Large intestine (tissue), 3 donors: ENCODE results near the gene CROCC. TPM values are rescaled to one million over a fixed set of nuclear protein-coding genes. Genes with fewer than 3 reads are reported as not detected.
A peak's percentile ranks its signal among the peaks of the same experiment; 100 is the strongest.

Experiments used
- DNase-seq, 2 donors: peaks; one replicate each; pipeline versions ENCODE4 v3.0.0 to v3.0.0-alpha.2; 2013
- H3K27ac ChIP-seq: one replicate; pipeline ENCODE4 v1.5.1; 2013; ENCODE audit warnings: low read length
- H3K27me3 ChIP-seq: 2 replicates; pipeline ENCODE4 v1.6.1; 2013; ENCODE audit warnings: low read length; ENCODE audit not compliant: control insufficient read depth, insufficient read depth
- H3K36me3 ChIP-seq: 2 replicates; pipeline ENCODE4 v1.6.1; 2013; ENCODE audit warnings: low read length; ENCODE audit not compliant: control insufficient read depth, insufficient read depth
- H3K4me1 ChIP-seq: one replicate; pipeline ENCODE4 v1.6.1; 2013; ENCODE audit warnings: low read length; ENCODE audit not compliant: control insufficient read depth, insufficient read depth
- H3K4me3 ChIP-seq: one replicate; pipeline ENCODE4 v1.5.1; 2013; ENCODE audit warnings: low read length
- H3K9me3 ChIP-seq: one replicate; pipeline ENCODE4 v1.6.1; 2013; ENCODE audit warnings: mild to moderate bottlenecking, low read depth, low read length, moderate library complexity; ENCODE audit not compliant: control insufficient read depth
- WGBS: methylation state at CpG from one replicate; pipeline ENCODE4 v1.1.5; 2013; ENCODE audit warnings: low lambda C conversion rate; ENCODE audit not compliant: insufficient coverage; 5-methylcytosine and 5-hydroxymethylcytosine counted together
- polyA plus RNA-seq: library from polyadenylated mRNA; unstranded; fragments of 120-200 nt; gene quantifications from one replicate; pipeline ENCODE4 v1.2.1, GENCODE V29; 2013

The CROCC gene
- polyA plus RNA-seq, 1 donor: 24.8 TPM

DNA sequence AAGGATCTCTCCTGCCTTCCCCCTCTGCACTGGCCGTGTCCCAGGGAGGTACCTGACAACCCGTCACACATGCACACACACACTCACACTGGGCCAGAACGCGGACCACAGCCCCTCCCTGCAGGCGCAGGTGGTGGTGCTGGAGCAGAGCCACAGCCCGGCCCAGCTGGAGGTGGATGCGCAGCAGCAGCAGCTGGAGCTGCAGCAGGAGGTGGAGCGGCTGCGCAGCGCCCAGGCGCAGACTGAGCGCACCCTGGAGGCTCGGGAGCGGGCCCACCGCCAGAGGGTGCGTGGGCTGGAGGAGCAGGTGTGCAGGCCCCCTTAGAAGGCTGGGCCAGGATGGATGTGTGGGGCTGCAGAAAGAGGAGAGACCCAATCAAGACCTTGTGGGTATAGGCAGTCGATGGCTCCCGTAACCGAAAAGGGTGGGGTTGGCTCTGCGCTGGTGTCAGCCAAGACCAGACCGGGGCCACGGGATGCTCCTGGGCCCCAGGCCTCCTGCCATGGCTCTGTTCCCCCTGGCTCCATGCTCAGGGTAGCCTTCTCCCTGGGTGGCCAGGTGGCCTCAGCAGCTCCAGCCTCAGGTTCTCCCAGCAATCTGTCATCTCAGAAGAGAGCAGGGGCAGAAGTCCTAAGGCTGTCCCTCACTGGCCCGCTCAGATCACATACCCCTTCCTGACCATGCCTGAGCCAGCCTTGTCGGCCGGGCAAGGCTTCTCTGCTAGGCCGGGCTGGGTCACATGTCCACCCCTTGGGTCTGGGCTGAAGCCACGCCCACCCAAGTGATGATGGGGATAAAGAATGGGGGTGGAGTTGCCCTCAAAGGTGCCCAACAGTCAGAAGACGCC, 49.8 kb downstream of the CROCC start:
- Histone ChIP-seq H3K9me3 (no peaks in the 10 kb centered on the region), H3K4me3 (no peak overlapping the region), H3K27me3 (no peaks in the 10 kb centered on the region), H3K36me3 (peaks cover 35% of the 10 kb centered on the region), H3K4me1 (peaks cover 6% of the 10 kb centered on the region), H3K27ac (no peak overlapping the region)
- peak in 1 of 2 donors; percentile 26 for DNase-seq
- no CpG with 5 or more reads among the region's 28 CpGs for WGBS

DNA sequence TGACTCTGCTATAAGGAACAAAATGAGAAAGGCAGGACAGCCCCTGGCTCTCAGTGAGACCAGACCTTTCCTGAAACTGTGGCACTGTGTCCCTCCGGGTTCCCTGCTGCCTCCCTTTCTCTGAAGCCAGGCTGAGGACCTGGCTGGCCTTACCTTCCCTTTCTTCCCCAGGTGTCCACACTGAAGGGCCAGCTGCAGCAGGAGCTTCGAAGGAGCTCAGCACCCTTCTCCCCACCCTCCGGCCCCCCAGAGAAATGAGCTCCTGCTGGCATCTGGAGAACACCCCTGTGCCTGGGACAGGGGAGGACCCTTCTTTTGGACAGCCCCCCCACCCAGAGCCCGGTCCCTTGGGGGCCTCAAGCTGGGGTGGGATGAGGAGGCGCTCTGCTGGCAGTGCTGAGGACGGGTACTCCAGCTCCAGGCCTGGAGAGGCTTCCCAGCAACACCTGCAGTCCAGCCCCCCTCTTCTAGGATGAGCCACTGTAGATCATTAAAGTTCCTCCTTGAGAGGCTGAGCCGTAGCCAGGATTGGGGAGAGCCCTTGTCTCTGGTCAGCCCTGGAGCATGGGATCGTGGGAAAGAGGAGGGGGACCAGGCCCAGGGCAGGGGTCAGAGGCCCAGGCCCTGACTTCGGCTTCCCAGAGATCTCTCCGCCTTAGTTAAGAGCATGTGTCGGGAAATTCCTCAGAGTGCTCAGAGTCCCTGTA, 50.6 kb downstream of the CROCC start:
- Histone ChIP-seq H3K36me3 (peaks cover 43% of the 10 kb centered on the region), H3K27ac (no peak overlapping the region), H3K27me3 (no peaks in the 10 kb centered on the region), H3K9me3 (no peaks in the 10 kb centered on the region), H3K4me3 (no peak overlapping the region), H3K4me1 (peaks cover 12% of the 10 kb centered on the region)
- 60% methylated on average over 1 of the region's 11 CpGs for WGBS
- DNase-seq: no peak

DNA sequence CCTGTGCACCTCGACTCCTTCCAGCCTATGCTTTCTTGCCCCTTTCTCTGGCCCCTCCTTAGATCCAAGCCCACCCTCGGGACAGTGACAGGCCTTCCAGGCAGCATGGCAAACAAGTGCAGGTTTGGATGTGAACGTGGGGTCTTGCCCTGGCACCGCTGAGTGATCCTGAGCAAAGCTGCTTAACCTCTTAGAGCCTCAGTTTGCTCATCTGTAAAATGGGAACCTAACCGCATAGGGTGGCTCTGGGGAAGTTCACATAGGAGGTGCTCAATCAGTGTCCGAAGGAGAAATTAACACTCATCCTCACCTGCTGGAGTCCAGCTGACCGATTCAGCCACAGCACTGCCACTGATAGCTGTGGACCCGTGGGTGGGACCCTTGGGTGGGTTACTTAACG, 51.5 kb downstream of the CROCC start:
- Histone ChIP-seq H3K4me1 (peaks cover 15% of the 10 kb centered on the region), H3K27ac (no peak overlapping the region), H3K27me3 (no peaks in the 10 kb centered on the region), H3K9me3 (no peaks in the 10 kb centered on the region), H3K36me3 (peaks cover 43% of the 10 kb centered on the region), H3K4me3 (no peak overlapping the region)
- DNase-seq: no peak
- no CpG with 5 or more reads among the region's 9 CpGs for WGBS

DNA sequence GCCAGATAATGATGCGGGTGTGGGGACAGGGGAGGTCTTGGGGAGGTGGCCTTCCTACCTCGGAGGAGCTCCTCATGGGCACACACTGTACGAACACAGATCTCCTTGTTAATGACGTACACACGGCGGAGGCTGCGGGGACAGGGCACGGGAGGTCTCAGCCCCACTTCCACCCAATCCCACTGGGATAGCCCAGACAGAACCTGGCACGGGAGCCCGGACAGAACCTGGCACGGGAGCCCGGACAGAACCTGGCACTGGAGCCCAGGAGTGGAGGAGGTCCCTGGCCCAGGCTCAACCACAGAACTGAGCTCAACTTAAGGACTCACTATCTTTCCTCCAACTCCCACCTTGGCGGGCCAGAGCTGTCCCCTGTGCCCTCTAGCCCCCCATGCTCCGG, 53.5 kb downstream of the CROCC start:
- no peak for DNase-seq
- no peak overlapping the region for H3K4me3 ChIP-seq
- no peaks in the 10 kb centered on the region for H3K9me3 ChIP-seq
- WGBS: no CpG with 5 or more reads among the region's 14 CpGs
- peaks cover 38% of the 10 kb centered on the region for H3K36me3 ChIP-seq
- H3K27ac ChIP-seq: no peak overlapping the region
- peaks cover 31% of the 10 kb centered on the region for H3K4me1 ChIP-seq
- no peaks in the 10 kb centered on the region for H3K27me3 ChIP-seq

DNA sequence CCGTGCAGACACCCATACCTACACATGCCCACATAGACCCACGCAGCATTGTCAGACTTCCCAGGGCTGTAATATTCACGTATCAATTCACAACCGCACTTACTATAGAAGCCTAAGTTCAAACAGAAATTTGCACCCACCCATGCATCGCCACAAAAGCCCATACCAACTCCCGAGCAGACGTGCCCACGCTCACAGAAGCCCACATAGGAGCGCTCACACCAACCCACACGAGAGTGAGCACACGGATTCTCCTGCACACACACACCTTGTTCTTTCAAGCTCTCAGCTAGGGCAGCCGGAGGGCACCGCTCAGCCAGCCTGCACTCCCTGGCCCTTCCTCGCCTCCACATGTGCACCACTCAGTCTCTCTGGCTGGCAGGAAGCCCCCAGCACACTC, 54.1 kb downstream of the CROCC start:
- H3K4me1 ChIP-seq: peaks cover 34% of the 10 kb centered on the region
- no peaks in the 10 kb centered on the region for H3K9me3 ChIP-seq
- no CpG with 5 or more reads among the region's 14 CpGs for WGBS
- peaks cover 35% of the 10 kb centered on the region for H3K36me3 ChIP-seq
- H3K4me3 ChIP-seq: no peak overlapping the region
- H3K27me3 ChIP-seq: no peaks in the 10 kb centered on the region
- no peak overlapping the region for H3K27ac ChIP-seq
- no peak for DNase-seq

DNA sequence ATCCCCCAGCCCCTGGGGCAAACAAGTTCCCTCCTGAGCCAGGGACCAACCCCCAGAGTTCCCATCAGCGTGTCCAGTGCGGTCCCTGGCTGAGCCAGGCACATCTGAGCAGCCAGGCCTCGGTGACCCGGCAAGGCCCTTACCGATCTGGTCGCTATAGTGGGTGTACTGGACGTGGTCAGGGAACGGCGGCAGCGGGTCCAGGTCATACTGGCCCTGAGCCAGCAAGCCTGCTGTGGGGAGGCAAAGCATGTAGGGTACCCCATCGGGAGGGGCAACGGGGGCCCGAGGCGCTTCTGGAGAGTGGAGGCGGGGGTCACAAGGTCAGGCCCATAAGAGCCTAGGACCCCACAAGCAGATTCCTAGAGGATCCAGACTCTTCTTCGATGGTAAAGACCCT, 55.2 kb downstream of the CROCC start:
- no CpG with 5 or more reads among the region's 16 CpGs for WGBS
- Histone ChIP-seq H3K4me3 (no peak overlapping the region), H3K4me1 (peaks cover 35% of the 10 kb centered on the region), H3K27ac (no peak overlapping the region), H3K9me3 (no peaks in the 10 kb centered on the region), H3K27me3 (no peaks in the 10 kb centered on the region), H3K36me3 (peaks cover 35% of the 10 kb centered on the region)
- DNase-seq: no peak

DNA sequence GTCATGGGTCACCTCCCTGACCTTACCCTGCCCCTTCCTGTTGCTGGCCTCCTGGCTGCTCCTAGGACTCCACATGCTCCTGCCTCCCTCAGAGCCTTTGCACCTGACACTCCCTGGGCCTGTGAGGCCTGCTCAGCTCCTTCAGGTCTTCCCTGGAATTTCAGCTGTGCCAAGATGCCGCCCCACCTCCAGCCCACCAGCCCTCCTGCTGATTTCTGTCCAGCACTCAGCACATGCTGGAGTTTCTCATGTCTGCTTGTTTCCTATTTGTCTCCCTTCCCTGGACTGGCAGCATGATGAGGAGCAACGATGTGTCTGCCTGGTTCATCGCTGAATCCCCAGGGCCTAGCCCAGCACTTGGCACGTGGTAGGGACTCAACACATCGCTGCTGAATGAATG, 55.6 kb downstream of the CROCC start:
- WGBS: no CpG with 5 or more reads among the region's 5 CpGs
- DNase-seq: no peak
- H3K9me3 ChIP-seq: no peaks in the 10 kb centered on the region
- no peak overlapping the region for H3K4me3 ChIP-seq
- peaks cover 35% of the 10 kb centered on the region for H3K4me1 ChIP-seq
- no peak overlapping the region for H3K27ac ChIP-seq
- no peaks in the 10 kb centered on the region for H3K27me3 ChIP-seq
- peaks cover 35% of the 10 kb centered on the region for H3K36me3 ChIP-seq

DNA sequence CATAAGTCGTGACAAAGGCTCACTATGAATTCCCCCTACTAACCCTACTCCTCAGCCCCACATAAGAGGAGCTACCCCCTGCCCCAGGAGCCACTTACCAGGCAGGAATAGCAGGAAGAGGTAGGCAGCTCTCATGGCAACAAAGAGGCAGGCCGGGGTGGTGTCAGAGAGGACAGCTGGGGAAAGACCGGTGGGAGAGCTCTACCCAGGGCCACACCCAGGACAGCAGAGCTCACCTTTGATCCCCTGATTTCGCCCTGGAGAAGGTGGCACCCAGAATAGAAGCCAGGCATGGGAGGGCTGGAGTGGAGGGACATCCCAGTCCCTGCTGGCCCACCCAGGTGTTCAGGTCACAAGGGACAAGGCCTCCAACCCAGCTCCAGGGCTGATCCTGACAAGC, 56.4 kb downstream of the CROCC start:
- no CpG with 5 or more reads among the region's 4 CpGs for WGBS
- H3K27ac ChIP-seq: peak overlapping the region; percentile 63
- H3K27me3 ChIP-seq: no peaks in the 10 kb centered on the region
- peaks cover 35% of the 10 kb centered on the region for H3K4me1 ChIP-seq
- peak in 1 of 2 donors; percentile 49 for DNase-seq
- H3K36me3 ChIP-seq: peaks cover 33% of the 10 kb centered on the region
- H3K4me3 ChIP-seq: peak overlapping the region; percentile 73
- no peaks in the 10 kb centered on the region for H3K9me3 ChIP-seq

DNA sequence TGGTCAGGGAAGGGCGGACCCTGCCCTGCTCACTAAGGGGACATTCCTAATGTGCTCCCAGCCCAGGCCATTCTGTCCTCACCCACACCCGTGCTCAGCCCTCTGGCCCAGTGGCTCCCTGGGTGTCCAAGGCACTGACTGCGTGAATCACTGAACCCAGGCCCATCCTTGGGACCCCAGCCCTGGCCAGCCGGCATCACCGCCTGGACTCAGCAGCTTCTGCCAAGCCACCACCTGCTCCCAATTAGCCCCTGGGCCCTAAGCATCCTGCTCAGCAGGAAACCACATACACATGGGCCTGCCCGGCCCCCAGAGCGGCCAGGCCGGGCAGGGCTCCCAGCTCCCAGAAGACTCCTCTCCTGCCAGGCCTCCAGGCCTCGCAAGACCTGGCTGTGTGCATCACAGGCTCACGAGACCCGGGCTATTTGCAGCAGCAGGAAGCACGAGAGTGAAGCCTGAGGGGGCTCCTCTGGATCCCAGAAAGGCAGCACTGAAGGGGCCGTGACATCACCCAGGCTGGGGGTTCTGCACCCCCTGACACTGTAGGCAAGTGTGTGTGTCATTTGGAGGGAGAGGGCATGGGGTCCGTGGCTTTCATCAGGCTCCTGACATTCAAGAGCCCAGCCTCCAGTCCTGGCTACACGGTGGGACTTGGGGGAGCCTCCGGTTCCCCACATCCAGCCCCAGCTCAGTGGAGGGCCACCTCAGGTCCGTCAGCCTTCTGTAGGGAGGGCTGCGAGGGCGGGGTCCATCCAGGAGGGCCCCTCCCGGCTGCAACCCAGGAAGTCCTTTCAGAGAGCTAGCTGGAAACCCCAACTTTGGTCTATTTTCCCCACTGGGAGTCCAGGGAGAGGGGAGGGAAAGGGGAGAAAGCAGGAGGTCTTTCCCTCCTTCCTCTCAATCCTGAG, 57.1 kb downstream of the CROCC start:
- Histone ChIP-seq H3K4me1 (peaks cover 35% of the 10 kb centered on the region), H3K36me3 (peaks cover 29% of the 10 kb centered on the region), H3K9me3 (no peaks in the 10 kb centered on the region), H3K27ac (peak overlapping the region; percentile 63), H3K4me3 (peak overlapping the region; percentile 73), H3K27me3 (no peaks in the 10 kb centered on the region)
- DNase-seq: peak; percentile 47 to 67
- no CpG with 5 or more reads among the region's 20 CpGs for WGBS
